AG10803 (cell line): Measurements from ENCODE around the gene CAPN8.

Source experiments
- DNase-seq: peaks from one replicate; pipeline ENCODE4 v3.0.0; 2010; ENCODE audit warnings: low read depth
- H3K4me3 ChIP-seq: 2 replicates; pipeline ENCODE4 v1.5.1; 2011; ENCODE audit warnings: mild to moderate bottlenecking, low read length, control low read depth
- TF ChIP-seq, protein P1 (sequence below): conservative IDR thresholded peaks from 2 replicates; pipeline ENCODE4 v1.5.1; 2011; ENCODE audit warnings: mild to moderate bottlenecking, low read length, control low read depth, inconsistent platforms

CAPN8 gene

DNA sequence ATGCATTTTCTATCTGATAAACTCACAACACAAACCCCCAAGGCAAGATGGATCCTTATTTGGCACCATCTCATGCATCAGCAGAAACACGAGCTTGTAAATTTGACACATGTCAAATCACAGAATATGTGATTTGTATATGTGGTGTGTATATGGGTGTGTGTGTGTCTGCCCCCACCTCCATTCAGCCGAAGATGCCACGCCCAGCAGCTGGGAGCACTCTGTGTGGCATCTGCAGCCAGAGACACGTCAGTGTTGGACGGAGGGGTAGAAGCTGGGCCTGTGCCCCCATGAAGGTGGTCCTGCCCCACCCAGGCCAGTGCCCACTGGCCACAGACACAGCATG is 108.4 kb downstream of the CAPN8 start:
- no peak for DNase-seq
- H3K4me3 ChIP-seq: no peak overlapping the region
- TF ChIP-seq, protein P1, sequence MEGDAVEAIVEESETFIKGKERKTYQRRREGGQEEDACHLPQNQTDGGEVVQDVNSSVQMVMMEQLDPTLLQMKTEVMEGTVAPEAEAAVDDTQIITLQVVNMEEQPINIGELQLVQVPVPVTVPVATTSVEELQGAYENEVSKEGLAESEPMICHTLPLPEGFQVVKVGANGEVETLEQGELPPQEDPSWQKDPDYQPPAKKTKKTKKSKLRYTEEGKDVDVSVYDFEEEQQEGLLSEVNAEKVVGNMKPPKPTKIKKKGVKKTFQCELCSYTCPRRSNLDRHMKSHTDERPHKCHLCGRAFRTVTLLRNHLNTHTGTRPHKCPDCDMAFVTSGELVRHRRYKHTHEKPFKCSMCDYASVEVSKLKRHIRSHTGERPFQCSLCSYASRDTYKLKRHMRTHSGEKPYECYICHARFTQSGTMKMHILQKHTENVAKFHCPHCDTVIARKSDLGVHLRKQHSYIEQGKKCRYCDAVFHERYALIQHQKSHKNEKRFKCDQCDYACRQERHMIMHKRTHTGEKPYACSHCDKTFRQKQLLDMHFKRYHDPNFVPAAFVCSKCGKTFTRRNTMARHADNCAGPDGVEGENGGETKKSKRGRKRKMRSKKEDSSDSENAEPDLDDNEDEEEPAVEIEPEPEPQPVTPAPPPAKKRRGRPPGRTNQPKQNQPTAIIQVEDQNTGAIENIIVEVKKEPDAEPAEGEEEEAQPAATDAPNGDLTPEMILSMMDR: no peak

GRCh38 chr1:223556414-223557129 is 108.9 kb downstream of the CAPN8 start:
- TF ChIP-seq, protein P1: peak; percentile 42
- H3K4me3 ChIP-seq: no peak overlapping the region
- peak; percentile 3 for DNase-seq

- DNase-seq: no peak
- TF ChIP-seq, protein P1: no peak
- no peak overlapping the region for H3K4me3 ChIP-seq
Measured at GRCh38 chr1:223553957-223554356, 111.5 kb downstream of the CAPN8 start.

DNA sequence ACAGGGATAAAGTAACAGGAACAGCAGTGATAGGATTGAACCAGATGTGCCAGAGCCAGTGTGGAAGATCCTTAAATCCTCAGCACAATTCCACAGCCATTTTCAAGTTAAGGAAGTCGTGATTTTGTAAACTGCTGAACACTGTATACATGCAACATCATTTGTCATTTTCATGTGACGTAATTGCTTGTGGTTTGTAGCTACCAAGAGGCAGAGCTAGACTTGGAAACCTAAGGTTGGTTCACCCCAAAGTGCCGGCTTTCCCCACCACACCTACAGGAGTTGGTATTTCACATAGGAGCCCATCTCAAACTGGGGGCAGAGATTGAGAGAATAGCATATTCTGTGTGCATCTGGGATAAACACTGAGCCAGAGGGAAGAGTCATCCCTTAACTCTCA is 113.9 kb downstream of the CAPN8 start:
- DNase-seq: no peak
- TF ChIP-seq, protein P1: no peak
- H3K4me3 ChIP-seq: no peak overlapping the region

DNA sequence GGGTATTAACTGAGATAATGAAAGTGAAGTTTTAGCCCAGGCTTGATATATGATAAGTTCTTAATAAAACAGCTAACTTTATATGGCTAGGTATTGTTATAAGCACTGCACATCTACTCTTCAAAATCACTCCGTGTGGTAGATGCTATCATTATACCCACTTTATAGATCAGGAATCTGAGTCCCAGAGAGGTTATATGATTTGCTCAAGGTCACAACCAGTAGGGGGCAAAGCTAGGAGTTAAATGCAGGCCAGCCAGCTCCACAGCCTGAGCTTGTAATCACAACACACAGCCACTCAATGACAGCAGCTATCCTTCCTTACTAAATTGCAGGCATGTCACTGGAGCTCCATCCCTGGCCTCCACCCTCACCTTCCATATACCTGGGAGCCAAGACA is 115.8 kb downstream of the CAPN8 start:
- DNase-seq: no peak
- TF ChIP-seq, protein P1: no peak
- H3K4me3 ChIP-seq: no peak overlapping the region

DNA sequence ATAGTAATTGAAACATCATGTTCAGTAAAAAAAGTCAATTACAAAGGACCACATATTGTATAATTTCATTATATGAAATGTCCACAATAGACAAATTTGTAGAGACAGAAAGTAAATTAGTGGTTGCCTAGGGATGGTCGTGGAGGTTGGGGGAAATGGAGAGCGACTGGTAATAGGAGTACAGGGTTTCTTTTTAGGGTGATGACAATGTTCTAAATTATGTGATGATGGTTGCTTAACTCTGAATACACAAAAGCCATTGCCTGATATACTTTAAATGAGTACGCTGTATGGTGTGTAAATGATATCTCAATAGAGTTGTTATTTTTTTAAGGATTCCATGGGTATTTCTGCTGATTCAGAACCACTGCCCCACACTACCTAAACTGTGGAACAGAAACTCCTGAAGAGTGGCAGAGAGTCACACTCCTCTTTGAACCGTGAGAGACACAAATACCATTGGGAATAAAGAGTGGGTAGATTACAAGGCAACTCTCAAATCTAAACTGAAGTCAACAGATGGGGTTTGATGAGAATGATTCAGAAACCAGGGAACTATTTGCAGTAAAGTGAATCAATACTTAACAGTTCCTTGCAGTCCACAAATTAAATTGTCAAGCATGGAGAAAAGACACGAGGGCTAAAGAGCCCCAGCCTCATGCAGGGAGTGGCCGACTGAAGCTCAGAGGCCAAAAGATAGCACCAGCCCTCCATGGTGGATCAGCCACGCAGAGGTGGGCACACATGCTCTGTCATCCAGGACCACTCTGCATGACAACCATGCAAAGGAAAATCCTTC is 118.0 kb downstream of the CAPN8 start:
- TF ChIP-seq, protein P1: no peak
- no peak overlapping the region for H3K4me3 ChIP-seq
- no peak for DNase-seq

GRCh38 chr1:223545343-223545742 is 120.2 kb downstream of the CAPN8 start:
- DNase-seq: no peak
- TF ChIP-seq, protein P1: no peak
- no peak overlapping the region for H3K4me3 ChIP-seq
